Immature natural killer cell (primary cell): ENCODE results near the gene UBAC1. TPM values are rescaled to one million over a fixed set of nuclear protein-coding genes. Genes with fewer than 3 reads are reported as not detected.

Experiments used
- DNase-seq, 3 donors: peaks; one replicate each; pipeline ENCODE4 v3.0.0; 2022; ENCODE audit warnings: mixed read lengths in 1 of 3
- H3K27ac Mint-ChIP-seq, 6 donors: one replicate each; pipeline ENCODE4 v1.8.0; 2020; ENCODE audit warnings: mixed read lengths in 6 of 6, mild to moderate bottlenecking in 5 of 6, inconsistent platforms in 4 of 6, moderate library complexity in 3 of 6
- H3K27me3 Mint-ChIP-seq, 3 donors: one replicate each; pipeline ENCODE4 v1.8.0; 2020 to 2021; ENCODE audit warnings: low read depth in 3 of 3, mild to moderate bottlenecking in 3 of 3, mixed read lengths in 3 of 3, moderate library complexity in 3 of 3, inconsistent platforms in 1 of 3
- H3K36me3 Mint-ChIP-seq, 3 donors: one replicate each; pipeline ENCODE4 v1.8.0; 2020; ENCODE audit warnings: mixed read lengths in 3 of 3, inconsistent platforms in 2 of 3, mild to moderate bottlenecking in 2 of 3
- H3K4me1 Mint-ChIP-seq, 2 donors: one replicate each; pipeline ENCODE4 v1.8.0; 2020; ENCODE audit warnings: inconsistent platforms in 2 of 2, mild to moderate bottlenecking in 2 of 2, mixed read lengths in 2 of 2, moderate library complexity in 1 of 2
- H3K4me3 Mint-ChIP-seq, 5 donors: one replicate each; pipeline ENCODE4 v1.8.0; 2020; ENCODE audit warnings: mild to moderate bottlenecking in 5 of 5, mixed read lengths in 5 of 5, inconsistent platforms in 3 of 5, moderate library complexity in 3 of 5
- H3K9me3 Mint-ChIP-seq, 6 donors: one replicate each; pipeline ENCODE4 v1.8.0; 2020; ENCODE audit warnings: mild to moderate bottlenecking in 6 of 6, mixed read lengths in 6 of 6, inconsistent platforms in 4 of 6, moderate library complexity in 3 of 6
- polyA plus RNA-seq, 3 donors: library from polyadenylated mRNA; unstranded; fragments of 300-500 nt; fragmentation: Illumina TruSeq; gene quantifications; one replicate each; pipeline ENCODE4 v1.2.3, GENCODE V29; 2021

UBAC1 gene
- polyA plus RNA-seq, 3 donors from 2014 or later: 16.4 to 28.3 (median 17.7) TPM

GRCh38 chr9:135979547-135980166 is 18.5 kb upstream of the UBAC1 start:
- Mint-ChIP-seq H3K27ac (no peak overlapping the region), H3K4me3 (no peak overlapping the region), H3K27me3 (peaks cover 3 to 8% (median 6%) of the 10 kb centered on the region in 3 donors), H3K36me3 (no peaks in the 10 kb centered on the region), H3K4me1 (peaks cover 0 to 8% of the 10 kb centered on the region in 2 donors), H3K9me3 (no peaks in the 10 kb centered on the region)
- DNase-seq: no peak

GRCh38 chr9:135978642-135979546 is 17.7 kb upstream of the UBAC1 start:
- H3K36me3 Mint-ChIP-seq: no peaks in the 10 kb centered on the region
- peaks cover 3 to 8% (median 4%) of the 10 kb centered on the region in 3 donors for H3K27me3 Mint-ChIP-seq
- H3K27ac Mint-ChIP-seq: no peak overlapping the region
- DNase-seq: peak in 2 of 3 donors; percentile 18 to 30
- no peaks in the 10 kb centered on the region for H3K9me3 Mint-ChIP-seq
- H3K4me1 Mint-ChIP-seq: peaks cover 0 to 9% of the 10 kb centered on the region in 2 donors
- peak overlapping the region in 1 of 5 donors; percentile 27 for H3K4me3 Mint-ChIP-seq

GRCh38 chr9:135976944-135977343 is 15.8 kb upstream of the UBAC1 start:
- H3K36me3 Mint-ChIP-seq: no peaks in the 10 kb centered on the region
- H3K27ac Mint-ChIP-seq: no peak overlapping the region
- DNase-seq: no peak
- peaks cover 3 to 8% (median 7%) of the 10 kb centered on the region in 3 donors for H3K27me3 Mint-ChIP-seq
- no peaks in the 10 kb centered on the region for H3K9me3 Mint-ChIP-seq
- H3K4me1 Mint-ChIP-seq: peaks cover 0 to 11% of the 10 kb centered on the region in 2 donors
- no peak overlapping the region for H3K4me3 Mint-ChIP-seq

- no peak overlapping the region for H3K27ac Mint-ChIP-seq
Observed at GRCh38 chr9:135976531-135976930, 15.4 kb upstream of the UBAC1 start.

GRCh38 chr9:135975834-135976233 is 14.7 kb upstream of the UBAC1 start:
- peaks cover 3 to 8% (median 7%) of the 10 kb centered on the region in 3 donors for H3K27me3 Mint-ChIP-seq
- no peaks in the 10 kb centered on the region for H3K9me3 Mint-ChIP-seq
- H3K4me3 Mint-ChIP-seq: no peak overlapping the region
- DNase-seq: no peak
- H3K36me3 Mint-ChIP-seq: no peaks in the 10 kb centered on the region
- no peak overlapping the region for H3K27ac Mint-ChIP-seq
- peaks cover 0 to 11% of the 10 kb centered on the region in 2 donors for H3K4me1 Mint-ChIP-seq

More at GRCh38 chr9:135976531-135976930, 15.4 kb upstream of the UBAC1 start:
- DNase-seq: no peak
- H3K36me3 Mint-ChIP-seq: no peaks in the 10 kb centered on the region
- no peaks in the 10 kb centered on the region for H3K9me3 Mint-ChIP-seq
- H3K4me1 Mint-ChIP-seq: peaks cover 0 to 11% of the 10 kb centered on the region in 2 donors
- H3K27me3 Mint-ChIP-seq: peaks cover 3 to 8% (median 7%) of the 10 kb centered on the region in 3 donors
- H3K4me3 Mint-ChIP-seq: no peak overlapping the region

- H3K4me3 Mint-ChIP-seq: no peak overlapping the region
- no peaks in the 10 kb centered on the region for H3K9me3 Mint-ChIP-seq
- no peaks in the 10 kb centered on the region for H3K36me3 Mint-ChIP-seq
- H3K27ac Mint-ChIP-seq: no peak overlapping the region
- H3K27me3 Mint-ChIP-seq: peaks cover 3 to 7% (median 6%) of the 10 kb centered on the region in 3 donors
- H3K4me1 Mint-ChIP-seq: peaks cover 0 to 8% of the 10 kb centered on the region in 2 donors
- DNase-seq: no peak
Observed at GRCh38 chr9:135974220-135974573, 13.0 kb upstream of the UBAC1 start.

- no peak for DNase-seq
- Mint-ChIP-seq H3K36me3 (no peaks in the 10 kb centered on the region), H3K4me3 (no peak overlapping the region), H3K27me3 (peaks cover 3% of the 10 kb centered on the region in 3 donors), H3K9me3 (no peaks in the 10 kb centered on the region), H3K4me1 (peaks cover 0 to 3% of the 10 kb centered on the region in 2 donors), H3K27ac (no peak overlapping the region)
Observed at GRCh38 chr9:135973277-135974219, 12.4 kb upstream of the UBAC1 start.

GRCh38 chr9:135971892-135972291 is 10.7 kb upstream of the UBAC1 start:
- DNase-seq: no peak
- no peak overlapping the region for H3K27ac Mint-ChIP-seq

GRCh38 chr9:135971111-135971766 is 10.1 kb upstream of the UBAC1 start:
- peaks cover 9 to 10% of the 10 kb centered on the region in 2 donors for H3K4me1 Mint-ChIP-seq
- no peaks in the 10 kb centered on the region for H3K36me3 Mint-ChIP-seq
- DNase-seq: no peak
- no peak overlapping the region for H3K4me3 Mint-ChIP-seq
- no peaks in the 10 kb centered on the region for H3K9me3 Mint-ChIP-seq
- H3K27me3 Mint-ChIP-seq: peaks cover 4 to 9% (median 8%) of the 10 kb centered on the region in 3 donors
- H3K27ac Mint-ChIP-seq: no peak overlapping the region

More at GRCh38 chr9:135971892-135972291, 10.7 kb upstream of the UBAC1 start:
- no peak overlapping the region for H3K4me3 Mint-ChIP-seq
- H3K4me1 Mint-ChIP-seq: peaks cover 9 to 10% of the 10 kb centered on the region in 2 donors
- no peaks in the 10 kb centered on the region for H3K9me3 Mint-ChIP-seq
- H3K36me3 Mint-ChIP-seq: no peaks in the 10 kb centered on the region
- H3K27me3 Mint-ChIP-seq: peaks cover 7 to 9% (median 8%) of the 10 kb centered on the region in 3 donors

- Mint-ChIP-seq H3K4me1 (peaks cover 9 to 10% of the 10 kb centered on the region in 2 donors), H3K36me3 (no peaks in the 10 kb centered on the region), H3K9me3 (no peaks in the 10 kb centered on the region), H3K27me3 (peaks cover 4 to 9% (median 8%) of the 10 kb centered on the region in 3 donors), H3K4me3 (no peak overlapping the region), H3K27ac (no peak overlapping the region)
- no peak for DNase-seq
Observed at GRCh38 chr9:135970128-135970815, 9.1 kb upstream of the UBAC1 start.

GRCh38 chr9:135969064-135969683 is 8.0 kb upstream of the UBAC1 start:
- Mint-ChIP-seq H3K4me1 (peaks cover 9 to 10% of the 10 kb centered on the region in 2 donors), H3K9me3 (no peaks in the 10 kb centered on the region), H3K27me3 (peaks cover 4 to 9% (median 8%) of the 10 kb centered on the region in 3 donors), H3K4me3 (no peak overlapping the region), H3K36me3 (no peaks in the 10 kb centered on the region), H3K27ac (no peak overlapping the region)
- DNase-seq: no peak

- Mint-ChIP-seq H3K27me3 (peaks cover 4 to 8% (median 8%) of the 10 kb centered on the region in 3 donors), H3K36me3 (no peaks in the 10 kb centered on the region), H3K4me3 (no peak overlapping the region), H3K4me1 (peaks cover 6 to 9% of the 10 kb centered on the region in 2 donors), H3K9me3 (no peaks in the 10 kb centered on the region), H3K27ac (peak overlapping the region in 1 of 6 donors; percentile 50)
- no peak for DNase-seq
Observed at GRCh38 chr9:135968601-135969000, 7.4 kb upstream of the UBAC1 start.
